NCI-H1436 treated with DMSO at 0.1 percent for 48 hours (cell line): ENCODE data around the gene FILIP1.

Source experiments
- DNase-seq: peaks from one replicate; lab custom pipeline; 2025; lab: John Stamatoyannopoulos, UW

The FILIP1 gene

GRCh38 chr6:75334266-75335040 lies 159.1 kb downstream of the FILIP1 start:
- no peak for DNase-seq

DNA sequence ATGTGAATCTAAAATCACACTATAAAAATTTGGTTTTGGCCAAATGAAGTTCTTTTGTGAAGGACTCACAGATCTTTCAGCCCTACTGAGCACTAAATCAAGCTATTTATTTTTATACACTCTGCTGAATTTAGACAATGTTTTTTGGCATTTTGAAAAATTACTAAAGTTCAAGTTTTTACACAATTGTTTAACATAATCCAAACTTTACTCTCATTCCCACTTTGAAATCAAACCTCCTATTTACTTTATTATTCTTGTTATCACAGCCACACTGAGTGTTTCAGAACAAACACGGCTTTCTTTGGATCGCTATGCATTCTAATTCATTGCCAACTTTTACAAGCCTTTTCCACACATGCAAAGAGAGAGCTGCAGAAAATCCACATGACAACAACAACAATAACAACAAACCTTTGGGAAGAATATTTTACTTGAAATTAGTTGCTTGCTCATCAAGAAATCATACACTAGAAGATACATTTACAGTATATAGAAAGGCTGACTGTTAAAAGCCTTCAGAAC lies 159.9 kb downstream of the FILIP1 start:
- DNase-seq = no peak

DNA sequence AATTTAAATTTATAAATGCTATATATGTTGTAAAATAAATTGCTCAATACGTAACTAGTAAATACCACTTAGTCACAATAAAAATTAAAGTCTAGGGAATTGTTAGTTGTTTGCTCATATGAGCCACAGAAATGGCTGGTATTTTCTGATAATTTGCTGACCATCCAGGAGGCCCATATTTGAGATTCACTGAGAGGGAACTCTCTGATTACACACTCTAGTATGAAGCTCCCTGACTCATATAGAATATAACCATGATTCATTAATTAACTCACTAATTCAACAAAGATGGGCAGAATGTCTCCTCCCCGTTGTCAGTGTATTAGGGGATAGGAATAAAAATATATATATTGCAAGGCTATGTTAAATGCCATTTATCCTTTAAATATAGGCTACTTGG lies 162.4 kb downstream of the FILIP1 start:
- no peak for DNase-seq

DNA sequence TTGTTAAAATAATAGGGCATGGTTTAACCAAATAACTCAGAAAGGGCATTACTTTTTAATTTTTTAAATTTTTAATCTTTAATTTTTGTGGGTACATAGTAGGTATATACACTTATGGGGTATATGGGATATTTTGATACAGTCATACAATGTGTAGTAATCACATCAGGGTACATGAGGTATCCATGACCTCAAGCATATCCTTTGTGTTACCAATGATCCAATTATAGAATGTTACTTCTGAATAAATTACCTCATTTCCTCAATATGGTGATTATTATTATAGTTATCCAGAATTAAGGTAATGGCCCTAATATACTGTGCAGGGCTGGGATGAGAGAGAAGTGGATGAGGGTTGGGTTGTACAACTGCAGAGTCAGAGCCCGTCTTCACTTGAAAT lies 163.9 kb downstream of the FILIP1 start:
- DNase-seq = no peak

DNA sequence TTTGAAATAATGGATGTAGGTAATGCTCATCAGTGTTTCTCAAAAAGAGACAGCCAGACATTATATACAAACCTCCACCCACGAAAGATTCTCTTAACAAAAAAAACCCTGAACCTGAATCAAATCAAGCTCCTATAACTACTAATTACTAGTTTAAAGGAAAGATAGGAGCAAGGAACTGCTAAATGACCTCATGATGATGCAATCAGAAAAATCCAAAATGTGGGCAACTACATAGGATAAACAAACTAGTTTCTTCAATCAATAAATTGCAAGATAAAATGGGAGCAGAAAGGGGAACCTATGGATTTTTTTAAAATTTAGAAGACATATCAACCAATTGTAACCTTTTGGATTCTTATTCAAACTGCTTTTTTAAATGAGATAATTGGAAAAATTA lies 165.8 kb downstream of the FILIP1 start:
- DNase-seq = no peak

- no peak for DNase-seq
Observed at GRCh38 chr6:75326557-75327258, 166.9 kb downstream of the FILIP1 start.

GRCh38 chr6:75318900-75319299 lies 174.7 kb downstream of the FILIP1 start:
- DNase-seq = no peak

- no peak for DNase-seq
Observed at GRCh38 chr6:75317503-75318206, 175.9 kb downstream of the FILIP1 start.

DNA sequence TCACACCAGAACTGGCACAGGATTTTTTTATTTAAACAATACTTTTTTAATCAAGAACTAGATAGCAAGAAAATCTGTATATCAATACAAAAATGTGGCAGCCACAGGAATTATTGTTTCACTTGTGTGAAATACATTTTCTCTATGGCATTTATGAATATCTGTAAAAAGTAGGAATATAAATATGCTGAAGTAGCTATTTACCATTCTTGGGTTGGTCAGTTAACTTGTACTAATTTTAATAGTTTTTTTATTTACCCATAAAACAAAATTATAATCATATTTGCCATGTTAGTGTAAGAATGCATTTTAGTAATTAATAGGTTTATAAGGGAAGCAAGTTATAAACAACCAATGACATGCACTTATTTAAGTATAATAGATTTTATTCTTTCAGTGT lies 177.6 kb downstream of the FILIP1 start:
- DNase-seq = no peak

GRCh38 chr6:75308250-75308988 lies 185.2 kb downstream of the FILIP1 start:
- DNase-seq = no peak

DNA sequence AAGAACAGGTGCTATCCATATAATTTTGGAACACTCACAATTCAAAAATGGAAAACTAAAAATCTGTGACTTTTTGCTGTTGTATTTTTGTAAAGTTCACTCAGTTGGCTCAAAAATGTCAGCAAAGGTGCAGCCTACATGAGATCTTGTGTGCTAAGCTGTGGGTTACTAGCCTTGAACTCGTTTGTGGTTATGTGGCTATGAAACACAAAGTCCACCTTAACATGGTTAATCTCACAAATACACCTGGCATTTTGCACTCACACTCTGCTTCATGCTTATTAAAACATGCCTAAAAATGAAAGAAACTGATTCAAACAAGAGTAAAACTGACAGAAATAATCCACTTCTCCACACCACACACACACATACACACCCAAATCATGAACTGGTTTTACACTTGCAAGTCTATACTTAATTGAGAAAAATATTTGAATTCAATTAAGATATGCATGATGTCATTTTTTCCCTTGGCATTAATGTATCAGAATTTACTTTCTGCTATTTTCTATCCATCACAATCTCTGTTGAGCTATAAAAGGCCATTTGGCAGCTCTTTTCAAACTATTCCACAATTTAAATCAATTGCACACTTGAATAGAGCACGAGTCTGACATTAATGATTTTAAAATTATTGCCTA lies 186.1 kb downstream of the FILIP1 start:
- DNase-seq = no peak

GRCh38 chr6:75306064-75306463 lies 187.5 kb downstream of the FILIP1 start:
- no peak for DNase-seq

DNA sequence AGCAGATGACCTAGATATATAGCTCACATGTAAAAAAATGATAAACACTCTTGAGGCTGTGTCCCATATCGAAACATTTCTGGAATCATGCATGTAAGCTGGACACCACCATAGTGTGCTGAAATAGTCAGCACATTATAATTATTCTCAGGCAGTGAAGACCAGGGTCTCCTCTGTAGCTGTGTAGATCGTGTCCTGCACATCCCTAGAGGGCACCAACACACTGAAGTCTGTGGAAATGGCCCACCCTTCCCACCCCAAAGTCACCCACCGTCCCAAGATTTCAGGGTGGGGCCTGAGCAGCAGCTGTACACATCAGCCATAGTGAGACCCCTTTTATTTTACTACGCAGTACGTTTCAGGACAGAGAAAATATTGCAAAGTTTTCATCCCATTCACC lies 188.0 kb downstream of the FILIP1 start:
- DNase-seq = no peak

DNA sequence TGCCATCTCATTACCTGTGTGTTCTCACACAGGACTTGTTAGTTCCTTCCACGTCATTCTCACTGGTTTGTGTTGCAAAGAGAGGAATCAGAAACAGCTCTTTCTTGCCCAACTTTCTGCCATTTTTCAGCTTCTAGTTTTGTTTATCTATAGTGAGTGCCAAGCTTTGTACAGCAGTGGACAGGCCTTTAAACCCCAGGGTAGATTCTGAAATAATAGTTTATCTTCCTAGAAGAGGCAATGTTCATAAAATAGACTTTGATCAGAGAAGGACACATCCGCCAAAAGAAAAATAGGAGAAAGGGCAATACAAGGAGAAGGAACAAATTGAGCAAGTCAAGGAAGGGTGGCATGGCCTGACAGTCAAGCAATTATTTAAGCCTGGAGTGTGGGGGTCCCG lies 191.3 kb downstream of the FILIP1 start:
- DNase-seq = no peak

- DNase-seq = no peak
Observed at GRCh38 chr6:75301537-75301936, 192.1 kb downstream of the FILIP1 start.

GRCh38 chr6:75301088-75301487 lies 192.5 kb downstream of the FILIP1 start:
- DNase-seq = no peak

GRCh38 chr6:75300531-75300855 lies 193.1 kb downstream of the FILIP1 start:
- DNase-seq = no peak

DNA sequence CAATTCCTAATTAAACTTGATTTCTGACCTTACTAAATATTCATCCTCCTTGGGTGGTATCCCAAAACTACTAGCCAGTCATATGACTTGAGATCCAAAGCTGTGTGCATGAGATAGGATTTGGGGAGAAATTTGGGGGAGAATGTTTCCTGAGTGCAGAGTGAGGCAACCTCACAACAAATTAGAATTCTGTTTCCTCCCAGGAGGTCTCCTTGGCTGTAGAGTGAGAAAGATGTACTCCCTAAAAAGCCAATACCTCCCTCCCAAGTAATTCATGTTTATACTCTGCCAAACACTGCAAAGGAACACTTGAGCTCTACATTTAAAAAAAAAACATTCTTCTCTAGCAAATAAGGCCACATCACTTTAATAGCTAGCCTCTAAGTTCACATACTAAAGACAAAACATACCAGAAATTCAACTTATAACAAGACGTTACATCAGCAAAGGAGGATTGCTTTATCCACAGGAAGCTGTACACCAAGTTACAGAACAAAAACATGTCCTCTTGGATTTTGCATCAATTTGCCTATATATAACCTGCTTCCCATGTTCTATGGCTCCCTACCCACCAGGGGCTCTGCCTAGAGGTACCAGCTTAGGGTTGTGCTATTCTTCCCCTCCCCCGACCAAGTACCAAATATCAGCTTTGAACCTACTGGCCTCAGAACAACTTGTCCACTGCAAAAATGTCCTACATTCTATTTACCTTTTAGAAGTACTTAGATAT lies 193.6 kb downstream of the FILIP1 start:
- DNase-seq = no peak

DNA sequence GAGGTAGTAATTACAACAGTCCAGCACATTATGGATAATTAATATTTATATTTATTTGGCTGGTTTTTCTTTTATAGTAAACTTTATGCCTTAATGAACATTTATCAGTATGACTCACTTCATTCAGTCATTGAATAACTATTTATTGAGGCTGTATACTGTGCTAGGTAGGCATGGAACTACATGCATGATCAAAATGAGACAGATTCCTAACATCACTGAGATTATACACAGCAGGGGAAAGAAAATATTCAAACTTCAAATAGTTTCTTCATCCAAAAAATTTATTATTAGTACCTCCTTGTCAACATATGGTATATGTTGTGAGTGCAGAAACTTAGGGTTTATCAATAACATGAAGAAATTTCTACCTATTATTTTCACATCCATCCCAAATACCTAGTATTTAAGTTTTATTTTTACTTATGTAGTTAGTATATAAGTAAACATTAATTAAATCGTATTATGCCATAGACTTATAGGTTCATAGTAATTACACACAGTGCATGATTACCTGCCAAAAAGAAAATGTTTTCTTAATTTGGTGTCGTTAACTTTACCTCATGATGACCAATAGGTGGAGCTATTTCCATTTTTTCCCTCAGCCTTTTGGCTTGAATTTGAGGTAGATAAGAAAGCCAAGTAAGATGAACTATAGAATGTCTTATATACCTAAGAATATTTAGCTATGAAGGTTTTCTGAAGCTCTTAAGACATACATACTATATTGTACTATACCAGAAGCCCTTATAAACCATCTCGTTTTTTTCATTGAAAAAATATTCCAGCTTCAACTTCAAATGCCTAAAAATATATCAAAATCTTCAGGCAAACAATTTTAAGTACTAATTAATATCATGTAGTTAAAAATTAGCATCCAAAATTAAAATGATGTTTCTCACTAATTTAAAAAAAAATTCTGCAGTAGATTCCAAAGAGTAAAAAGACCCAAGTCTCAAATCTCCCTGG lies 196.5 kb downstream of the FILIP1 start:
- DNase-seq = no peak

- no peak for DNase-seq
Observed at GRCh38 chr6:75292555-75292954, 201.0 kb downstream of the FILIP1 start.
